GM12878 (cell line): ENCODE results near the gene BAZ2B. TPM values are rescaled to one million over a fixed set of nuclear protein-coding genes. Genes with fewer than 3 reads are reported as not detected.

Experiments used
- ATAC-seq: fragments of 200-7000 bp; cut with Tn5 transposase; 3 replicates; pipeline ENCODE4 v1.9.1; 2020; ENCODE audit warnings: mild to moderate bottlenecking, moderate library complexity
- BruUV-seq: library from RNA; stranded (reverse); fragments of 400-500 nt; replicated peaks from 2 replicates; lab custom pipeline; 2021; lab: Mats Ljungman, UMichigan
- CTCF ChIA-PET: fragments of 300-600 bp; sonication (Branson Sonifier 250); formaldehyde crosslinking; extraction: SDS; loops from one replicate; lab custom pipeline; 2021; ENCODE audit warnings: inconsistent platforms; lab: Yijun Ruan, JAX
- POLR2A ChIA-PET: fragments of 350-600 bp; formaldehyde crosslinking; extraction: SDS; loops from one replicate; lab custom pipeline; 2021; ENCODE audit warnings: inconsistent platforms; lab: Charles Lee
- RAD21 ChIA-PET: fragments of 300-600 bp; sonication (Branson Sonifier 250); formaldehyde crosslinking; loops from one replicate; lab custom pipeline; 2023; ENCODE audit warnings: antibody characterized with exemption; ENCODE audit not compliant: unreplicated experiment; lab: Charles Lee
- SMC1A ChIA-PET: fragments of 300-600 bp; sonication (Branson Sonifier 250); formaldehyde crosslinking; loops from one replicate; lab custom pipeline; 2023; ENCODE audit not compliant: unreplicated experiment, uncharacterized antibody; lab: Charles Lee
- DNase-seq: peaks from one replicate; pipeline ENCODE4 v3.0.0-alpha.2; 2011; ENCODE audit warnings: low read depth, low spot score
- FAIRE-seq: peaks from 3 replicates; lab custom pipeline; 2011; peaks lifted over from hg19 to GRCh38; lab: Jason Lieb, UNC
- H2AFZ ChIP-seq: 2 replicates; pipeline ENCODE4 v1.6.0; 2011; ENCODE audit warnings: low read depth, low read length, control low read depth; ENCODE audit not compliant: control insufficient read depth
- H3K27ac ChIP-seq: 2 replicates; pipeline ENCODE4 v1.5.1; 2011; ENCODE audit warnings: control low read depth; ENCODE audit not compliant: control insufficient read depth, insufficient read depth
- H3K27me3 ChIP-seq, 2 experiments: replicated peaks in 1 of 2; 2 replicates each; pipeline versions ENCODE4 v1.6.0 to v1.6.1; 2011; ENCODE audit warnings: low read length in 1 of 2; ENCODE audit not compliant: control insufficient read depth in 2 of 2, insufficient read depth in 2 of 2
- H3K36me3 ChIP-seq, 2 experiments: 2 replicates each; pipeline ENCODE4 v1.5.1; 2011; ENCODE audit warnings: low read length in 1 of 2; ENCODE audit not compliant: control insufficient read depth in 2 of 2, insufficient read depth in 2 of 2
- H3K4me1 ChIP-seq: 2 replicates; pipeline ENCODE4 v1.6.1; 2011; ENCODE audit warnings: mild to moderate bottlenecking, low read length, moderate library complexity, mixed read lengths; ENCODE audit not compliant: control insufficient read depth, insufficient read depth
- H3K4me2 ChIP-seq: 2 replicates; pipeline ENCODE4 v1.6.0; 2011; ENCODE audit warnings: control low read depth; ENCODE audit not compliant: control insufficient read depth, insufficient read depth
- H3K4me3 ChIP-seq: fragments of 200-600 bp; sonication (generic); 2 replicates; pipeline ENCODE4 v1.5.1; 2016
- H3K79me2 ChIP-seq: 2 replicates; pipeline ENCODE4 v1.6.0; 2011; ENCODE audit warnings: low read length; ENCODE audit not compliant: control insufficient read depth, insufficient read depth
- H3K9ac ChIP-seq: 2 replicates; pipeline ENCODE4 v1.8.0; 2011; ENCODE audit warnings: low read length, control low read depth, mixed read lengths; ENCODE audit not compliant: control insufficient read depth, insufficient read depth
- H3K9me3 ChIP-seq: replicated peaks from 3 replicates; pipeline ENCODE4 v1.5.1; 2011; ENCODE audit warnings: mild to moderate bottlenecking, low read length; ENCODE audit not compliant: control insufficient read depth, insufficient read depth
- H4K20me1 ChIP-seq: 2 replicates; pipeline ENCODE4 v1.6.0; 2011; ENCODE audit not compliant: control insufficient read depth, insufficient read depth
- BCLAF1 ChIP-seq: fragments of 450-650 bp; IDR thresholded peaks from 2 replicates; pipeline ENCODE4 v1.6.1; 2017; ENCODE audit warnings: antibody characterized with exemption, mild to moderate bottlenecking, moderate library complexity
- CBFB ChIP-seq: IDR thresholded peaks from 2 replicates; pipeline ENCODE4 v1.6.1; 2016; ENCODE audit warnings: antibody characterized with exemption, low read depth
- CHD4 ChIP-seq: fragments of 200-600 bp; sonication (generic); IDR thresholded peaks from 2 replicates; pipeline ENCODE4 v1.6.1; 2016; ENCODE audit warnings: mild to moderate bottlenecking
- ESRRA ChIP-seq: IDR thresholded peaks from 2 replicates; pipeline ENCODE4 v1.6.1; 2012; ENCODE audit warnings: mild to moderate bottlenecking, low read length, improper control_type of control experiment
- GABPA ChIP-seq: IDR thresholded peaks from 2 replicates; pipeline ENCODE4 v1.6.1; 2014; ENCODE audit warnings: antibody characterized with exemption, low read depth, mild to moderate bottlenecking, inconsistent platforms
- HDGF ChIP-seq: fragments of 450-650 bp; IDR thresholded peaks from 2 replicates; pipeline ENCODE4 v1.6.1; 2016; ENCODE audit warnings: antibody characterized with exemption
- MYB ChIP-seq: fragments of 150-350 bp; IDR thresholded peaks from 2 replicates; pipeline ENCODE4 v1.6.1; 2014; ENCODE audit warnings: mild to moderate bottlenecking, low read depth, low read length, borderline replicate concordance
- NFYA ChIP-seq: IDR thresholded peaks from 2 replicates; pipeline ENCODE4 v1.6.1; 2011; ENCODE audit warnings: low read depth, mild to moderate bottlenecking, low read length, improper control_type of control experiment, borderline replicate concordance
- RB1 ChIP-seq: fragments of 450-650 bp; formaldehyde crosslinking; IDR thresholded peaks from 2 replicates; pipeline ENCODE4 v1.6.1; 2017; ENCODE audit warnings: mild to moderate bottlenecking, borderline replicate concordance
- SMAD1 ChIP-seq: fragments of 450-650 bp; IDR thresholded peaks from 2 replicates; pipeline ENCODE4 v1.6.1; 2018; ENCODE audit warnings: mild to moderate bottlenecking, low read depth; ENCODE audit not compliant: partially characterized antibody
- SMAD5 ChIP-seq: IDR thresholded peaks from 2 replicates; pipeline ENCODE4 v1.6.1; 2016; ENCODE audit warnings: antibody characterized with exemption, low read depth
- SMC3 ChIP-seq: IDR thresholded peaks from 2 replicates; pipeline ENCODE4 v1.6.1; 2011; ENCODE audit warnings: low read length, improper control_type of control experiment, borderline replicate concordance
- SP1 ChIP-seq: IDR thresholded peaks from one replicate; pipeline ENCODE4 v1.6.1; 2011; ENCODE audit warnings: low read depth, low read length
- USF1 ChIP-seq: IDR thresholded peaks from 2 replicates; pipeline ENCODE4 v1.6.1; 2011; ENCODE audit warnings: borderline replicate concordance, low read depth, mild to moderate bottlenecking, moderate library complexity, mixed read lengths, low read length; ENCODE audit not compliant: insufficient read depth; ENCODE audit errors: extremely low read length
- ZNF592 ChIP-seq: fragments of 450-650 bp; IDR thresholded peaks from 2 replicates; pipeline ENCODE4 v1.6.1; 2017; ENCODE audit warnings: mild to moderate bottlenecking, moderate library complexity
- WGBS: methylation state at CpG from one replicate; pipeline ENCODE4 v1.1.6; 2016; ENCODE audit warnings: low lambda C conversion rate; ENCODE audit not compliant: insufficient replicate concordance, insufficient coverage; ENCODE audit errors: missing lambda C conversion rate; 5-methylcytosine and 5-hydroxymethylcytosine counted together
- in situ Hi-C: fragments of 300-500 bp; cut with MboI; formaldehyde crosslinking; loops from 9 replicates; pipeline ENCODE4 v1.14.3; 2018; ENCODE audit warnings: mixed read lengths
- intact Hi-C: fragments of 100-400 bp; cut with micrococcal nuclease; formaldehyde crosslinking; loops from one replicate; pipeline ENCODE4 v1.14.2; 2022; ENCODE audit not compliant: unreplicated experiment
- polyA plus RNA-seq, 11 experiments: library from polyadenylated mRNA; depleted of rRNA in 4 of 11; unstranded in 6 of 11; stranded (reverse) in 5 of 11; fragments of >200 nt; fragmentation: Nextera tagmentation in 4 of 11; fragmentation: Illumina TruSeq in 1 of 11; extraction: Ambion mirVana in 4 of 11; extraction: Trizol in 1 of 11; gene quantifications; 1 replicate in 1 of 11; 2 replicates in 10 of 11; pipeline versions ENCODE4 v1.2.1 to v1.2.3, GENCODE V29; 2011 to 2016; ENCODE audit warnings: inconsistent platforms in 2 of 11, missing spikeins in 2 of 11, low read depth in 1 of 11
- total RNA-seq, 4 experiments: library from RNA; depleted of rRNA in 3 of 4; stranded (reverse); fragments of >200 nt in 3 of 4; fragmentation: Illumina TruSeq in 1 of 4; extraction: Trizol in 1 of 4; gene quantifications; 2 replicates each; pipeline versions ENCODE4 v1.2.1 to v1.2.3, GENCODE V29; 2013 to 2021
- TF ChIP-seq, protein P1 (sequence below): IDR thresholded peaks from 2 replicates; pipeline ENCODE4 v1.6.1; 2011; ENCODE audit warnings: low read depth, mild to moderate bottlenecking, low read length, moderate library complexity, borderline replicate concordance; ENCODE audit errors: extremely low read depth

The BAZ2B gene
- total and polyA plus RNA-seq, 10 of the 15 experiments (the other 5 are each of a cell fraction or from before 2014, with no cell fraction given), result 8.8 to 49.7 (median 24.7) TPM

GRCh38 chr2:159432610-159433009 lies 183.7 kb downstream of the BAZ2B start:
- WGBS, result 100% methylated on average over 1 of the region's 1 CpG
- no peak for ATAC-seq
- intact Hi-C loops, result no loop called here
- Histone ChIP-seq H3K9ac (no peak overlapping the region), H3K27ac (no peak overlapping the region), H3K36me3 (0 out of 4 replicates have a peak, but pooled peaks cover 0 to 2% of the 10 kb centered on the region in 2 experiments), H4K20me1 (no peaks in the 10 kb centered on the region), H3K4me2 (no peak overlapping the region), H2AFZ (no peak overlapping the region), H3K4me3 (no peak overlapping the region), H3K4me1 (no peaks in the 10 kb centered on the region)
- BruUV-seq, result no TSS peak
- POLR2A ChIA-PET, result no interaction called here
- CTCF ChIA-PET, result interaction anchor here (1.3 to 1.6 kb wide), 4 partner anchors 8 to 1940 kb away, joined by 3 to 4 read pairs (median 3); no protein-coding TSS in a partner anchor
- no peak for DNase-seq
- SMC1A ChIA-PET, result interaction anchor here (0.6 to 3.1 kb wide), 6 partner anchors 9 to 299 kb away, joined by 3 to 10 read pairs (median 4); no protein-coding TSS in a partner anchor
- no peak for TF ChIP-seq SMC3
- no peak for TF ChIP-seq HDGF
- TF ChIP-seq BCLAF1, result no peak
- TF ChIP-seq CBFB, result no peak
- no peak for TF ChIP-seq SMAD1
- no peak for TF ChIP-seq RB1
- no peak for TF ChIP-seq NFYA
- TF ChIP-seq, protein P1, sequence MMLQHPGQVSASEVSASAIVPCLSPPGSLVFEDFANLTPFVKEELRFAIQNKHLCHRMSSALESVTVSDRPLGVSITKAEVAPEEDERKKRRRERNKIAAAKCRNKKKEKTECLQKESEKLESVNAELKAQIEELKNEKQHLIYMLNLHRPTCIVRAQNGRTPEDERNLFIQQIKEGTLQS, result no peak
- TF ChIP-seq MYB, result no peak
- no peak for TF ChIP-seq USF1
- no peak for TF ChIP-seq SP1
- no peak for TF ChIP-seq ZNF592
- TF ChIP-seq ESRRA, result no peak
- no peak for TF ChIP-seq CHD4
- no peak for TF ChIP-seq SMAD5
- TF ChIP-seq GABPA, result no peak
- TF ChIP-seq, all 136 proteins: peak for 0
- H3K9me3 ChIP-seq, result no peaks in the 10 kb centered on the region
- FAIRE-seq, result no peak
- H3K79me2 ChIP-seq, result no peaks in the 10 kb centered on the region
- RAD21 ChIA-PET, result no interaction called here
- in situ Hi-C loops, result no loop called here
- H3K27me3 ChIP-seq, result no peaks in the 10 kb centered on the region
